GM19351 (cell line): ENCODE data around the gene CCDC57.
"Not testable (repeated sequence)": the region's sequence is repeated elsewhere in the genome, so short reads cannot be mapped to it uniquely, and the experiment has no call there.

Source experiments
- ATAC-seq: cut with Tn5 transposase; IDR thresholded peaks from one replicate; pipeline ENCODE4 v1.9.1; 2021; ENCODE audit warnings: mild to moderate bottlenecking, moderate library complexity; ENCODE audit not compliant: unreplicated experiment

Gene CCDC57

GRCh38 chr17:82134101-82134500 lies 78.5 kb downstream of the CCDC57 start:
- ATAC-seq, result no peak

GRCh38 chr17:82133166-82133953 lies 79.3 kb downstream of the CCDC57 start:
- not testable (repeated sequence) for ATAC-seq

GRCh38 chr17:82129095-82129494 lies 83.5 kb downstream of the CCDC57 start:
- ATAC-seq, result no peak

GRCh38 chr17:82128287-82128686 lies 84.4 kb downstream of the CCDC57 start:
- no peak for ATAC-seq

- ATAC-seq, result no peak
These were observed 84.9 kb downstream of the CCDC57 start for GRCh38 chr17:82127704-82128103.

GRCh38 chr17:82127315-82127595 lies 85.4 kb downstream of the CCDC57 start:
- ATAC-seq, result no peak

GRCh38 chr17:82126556-82127314 lies 85.9 kb downstream of the CCDC57 start:
- ATAC-seq, result no peak

GRCh38 chr17:82124101-82124500 lies 88.5 kb downstream of the CCDC57 start:
- no peak for ATAC-seq

GRCh38 chr17:82121660-82122629 lies 90.7 kb downstream of the CCDC57 start:
- no peak for ATAC-seq

- ATAC-seq, result no peak
These were observed 91.4 kb downstream of the CCDC57 start for GRCh38 chr17:82121246-82121645.

GRCh38 chr17:82120148-82120547 lies 92.5 kb downstream of the CCDC57 start:
- ATAC-seq, result no peak

- no peak for ATAC-seq
These were observed 93.7 kb downstream of the CCDC57 start for GRCh38 chr17:82118815-82119380.

- ATAC-seq, result no peak
These were observed 94.4 kb downstream of the CCDC57 start for GRCh38 chr17:82118168-82118814.

- no peak for ATAC-seq
These were observed 95.2 kb downstream of the CCDC57 start for GRCh38 chr17:82117139-82118090.

GRCh38 chr17:82116246-82116645 lies 96.4 kb downstream of the CCDC57 start:
- no peak for ATAC-seq

- ATAC-seq, result no peak
These were observed 97.8 kb downstream of the CCDC57 start for GRCh38 chr17:82114872-82115271.

GRCh38 chr17:82114447-82114846 lies 98.2 kb downstream of the CCDC57 start:
- ATAC-seq, result no peak

- no peak for ATAC-seq
These were observed 98.7 kb downstream of the CCDC57 start for GRCh38 chr17:82113941-82114340.

- no peak for ATAC-seq
These were observed 99.2 kb downstream of the CCDC57 start for GRCh38 chr17:82113422-82113821.
